Endothelial cell of umbilical vein (primary cell): ENCODE data around the gene SUGP1. TPM values are rescaled to one million over a fixed set of nuclear protein-coding genes. Genes with fewer than 3 reads are reported as not detected.

Experiments used
- BruUV-seq: library from RNA; stranded (reverse); fragments of 400-500 nt; replicated peaks from 2 replicates; lab custom pipeline; 2021; lab: Mats Ljungman, UMichigan
- CTCF ChIA-PET: fragments of 300-600, 350-600 bp; sonication (Branson Sonifier 250); formaldehyde crosslinking; loops from one replicate; lab custom pipeline; 2021; ENCODE audit warnings: antibody characterized with exemption, inconsistent platforms; lab: Charles Lee
- POLR2A ChIA-PET: fragments of 300-600, 350-600 bp; sonication (Branson Sonifier 250); formaldehyde crosslinking; loops from one replicate; lab custom pipeline; 2021; ENCODE audit warnings: antibody characterized with exemption, inconsistent platforms; lab: Charles Lee
- DNase-seq: peaks from one replicate; pipeline ENCODE4 v3.0.0-alpha.2; 2011; ENCODE audit warnings: low read depth, low spot score
- FAIRE-seq: peaks from 2 replicates; lab custom pipeline; 2011; peaks lifted over from hg19 to GRCh38; lab: Jason Lieb, UNC
- H2AFZ ChIP-seq: 2 replicates; pipeline ENCODE4 v1.6.0; 2012; ENCODE audit warnings: low read depth, low read length, control low read depth, inconsistent platforms
- H3K27ac ChIP-seq: 2 replicates; pipeline ENCODE4 v1.5.1; 2011; ENCODE audit warnings: low read depth, mild to moderate bottlenecking, control low read depth, low read length, moderate library complexity; ENCODE audit not compliant: insufficient read depth
- H3K27me3 ChIP-seq, 2 experiments: 2 replicates each; pipeline versions ENCODE4 v1.6.0 to v1.6.1; 2011; ENCODE audit warnings: low read length in 2 of 2, mixed read lengths in 1 of 2; ENCODE audit not compliant: control insufficient read depth in 2 of 2, insufficient read depth in 2 of 2
- H3K36me3 ChIP-seq, 2 experiments: 2 replicates in 1 of 2; 3 replicates in 1 of 2; pipeline ENCODE4 v1.5.1; 2011; ENCODE audit warnings: low read length in 2 of 2, mild to moderate bottlenecking in 1 of 2, moderate library complexity in 1 of 2; ENCODE audit not compliant: control insufficient read depth in 2 of 2, insufficient read depth in 2 of 2; ENCODE audit errors: extremely low read depth in 1 of 2
- H3K4me1 ChIP-seq: 3 replicates; pipeline ENCODE4 v1.5.1; 2011; ENCODE audit warnings: mild to moderate bottlenecking, low read length; ENCODE audit not compliant: control insufficient read depth, insufficient read depth; ENCODE audit errors: extremely low read depth
- H3K4me2 ChIP-seq: 2 replicates; pipeline ENCODE4 v1.6.1; 2011; ENCODE audit warnings: low read length, control low read depth, mixed read lengths; ENCODE audit not compliant: insufficient read depth
- H3K4me3 ChIP-seq, 3 experiments: fragments of 200-600 bp in 1 of 3; sonication (generic), shearing (Covaris generic) in 1 of 3; replicated peaks in 1 of 3; 2 replicates each; pipeline ENCODE4 v1.5.1; 2011 to 2016; ENCODE audit warnings: control low read depth in 3 of 3, low read length in 3 of 3, mild to moderate bottlenecking in 2 of 3, inconsistent platforms in 1 of 3, low read depth in 1 of 3, moderate library complexity in 1 of 3; ENCODE audit not compliant: insufficient read depth in 1 of 3
- H3K79me2 ChIP-seq: 2 replicates; pipeline ENCODE4 v1.6.0; 2012; ENCODE audit warnings: low read length, inconsistent platforms; ENCODE audit not compliant: control insufficient read depth, insufficient read depth
- H3K9ac ChIP-seq: replicated peaks from 2 replicates; pipeline ENCODE3; 2011; ENCODE audit warnings: low read length, control low read depth; ENCODE audit not compliant: insufficient read depth; ENCODE audit errors: extremely low read depth
- H3K9me1 ChIP-seq: replicated peaks from 3 replicates; pipeline ENCODE4 v1.6.0; 2011; ENCODE audit warnings: mild to moderate bottlenecking, low read length; ENCODE audit not compliant: control insufficient read depth, insufficient read depth; ENCODE audit errors: extremely low read depth
- H3K9me3 ChIP-seq: replicated peaks from 2 replicates; pipeline ENCODE4 v1.5.1; 2012; ENCODE audit warnings: low read length, inconsistent platforms; ENCODE audit not compliant: control insufficient read depth, insufficient read depth
- H4K20me1 ChIP-seq: replicated peaks from 2 replicates; pipeline ENCODE3; 2011; ENCODE audit warnings: mild to moderate bottlenecking, low read length; ENCODE audit not compliant: control insufficient read depth, insufficient read depth; ENCODE audit errors: extremely low read depth
- CTCF ChIP-seq, 2 donors: IDR thresholded peaks; 1 replicate in 1 of 2; 2 replicates in 1 of 2; pipeline ENCODE4 v1.5.1; 2011; ENCODE audit warnings: low read length in 2 of 2, mild to moderate bottlenecking in 2 of 2, moderate library complexity in 2 of 2, control low read depth in 1 of 2, inconsistent platforms in 1 of 2, low read depth in 1 of 2; ENCODE audit not compliant: insufficient read depth in 1 of 2; ENCODE audit errors: extremely low read depth in 1 of 2
- FOS ChIP-seq: IDR thresholded peaks from 2 replicates; pipeline ENCODE4 v1.6.1; 2011; ENCODE audit warnings: mild to moderate bottlenecking, low read length, moderate library complexity, borderline replicate concordance; ENCODE audit not compliant: insufficient read depth
- JUN ChIP-seq: IDR thresholded peaks from 2 replicates; pipeline ENCODE4 v1.6.1; 2011; ENCODE audit warnings: borderline replicate concordance, low read depth; ENCODE audit not compliant: insufficient read length, insufficient read depth
- MYC ChIP-seq: IDR thresholded peaks from one replicate; pipeline ENCODE4 v1.6.1; 2011; ENCODE audit warnings: mild to moderate bottlenecking, low read depth, low read length
- dilution Hi-C: fragments of 300-500 bp; cut with MboI; formaldehyde crosslinking; loops from one replicate; pipeline ENCODE4 v1.15.0; 2019; ENCODE audit warnings: low sequenced_read_pairs; ENCODE audit not compliant: extremely low pct_ligation_motif_present
- intact Hi-C: fragments of 100-400 bp; cut with micrococcal nuclease; formaldehyde crosslinking; loops from one replicate; pipeline ENCODE4 v1.10.0; 2022
- polyA plus RNA-seq, 4 experiments: library from polyadenylated mRNA; depleted of rRNA in 3 of 4; stranded (reverse) in 3 of 4; unstranded in 1 of 4; fragments of >200 nt; gene quantifications; 2 replicates each; pipeline versions ENCODE4 v1.2.1 to v1.2.3, GENCODE V29; 2011 to 2012; ENCODE audit warnings: missing spikeins in 1 of 4
- total RNA-seq: library from RNA; stranded (reverse); gene quantifications from 2 replicates; pipeline ENCODE4 v1.2.3, GENCODE V29; 2021

SUGP1 gene
- total and polyA plus RNA-seq, 2 donors (not counting 3 experiments of a cell fraction or from before 2014, with no cell fraction given): 41.0 to 64.7 TPM

GRCh38 chr19:19343016-19343362 lies 22.7 kb upstream of the SUGP1 start:
- Histone ChIP-seq H3K4me2 (no peak overlapping the region), H3K27me3 (no peaks in the 10 kb centered on the region), H2AFZ (no peak overlapping the region), H3K9me1 (no peaks in the 10 kb centered on the region), H3K27ac (no peak overlapping the region), H3K4me3 (no peak overlapping the region), H3K36me3 (peaks cover 6 to 73% of the 10 kb centered on the region in 2 experiments), H3K9ac (no peak overlapping the region), H4K20me1 (no peaks in the 10 kb centered on the region), H3K4me1 (no peaks in the 10 kb centered on the region), H3K9me3 (no peaks in the 10 kb centered on the region), H3K79me2 (no peaks in the 10 kb centered on the region)
- no TSS peak for BruUV-seq
- intact Hi-C loops: no loop called here
- POLR2A ChIA-PET: interaction anchor here (0.6 kb wide), 1 partner anchor 113 kb away, joined by 5 read pairs; no protein-coding TSS in a partner anchor
- dilution Hi-C loops: no loop called here
- TF ChIP-seq MYC (no peak), FOS (no peak), JUN (no peak), CTCF (IDR thresholded peaks at IDR 0.05; ENCODE audit: extremely low read depth in 1 of 2, insufficient read depth in 1 of 2, low read depth in 1 of 2, low read length in 2 of 2) (peak in 1 of 2 donors; percentile 2)
- CTCF ChIA-PET: interaction anchor here (0.7 to 2.7 kb wide), 32 partner anchors 9 to 199 kb away, joined by 3 to 51 read pairs (median 5); partner anchors contain the start of genes BORCS8, MAU2, NR2C2AP and RFXANK
- FAIRE-seq (no peak), DNase-seq (no peak)
